Measurements from ENCODE around the gene IRF6. TPM values are rescaled to one million over a fixed set of nuclear protein-coding genes. Genes with fewer than 3 reads are reported as not detected.
A peak's percentile ranks its signal among the peaks of the same experiment; 100 is the strongest.

The IRF6 gene
- 22.8 TPM for total RNA-seq
- polyA plus RNA-seq: 39.9 TPM
- long read RNA-seq, donor 1: 0 reads
- long read RNA-seq, donor 2, full-length matches to known transcripts: 17 of 27 reads
- long read RNA-seq, donor 2, partial matches to known transcripts: 5 of 27 reads
- long read RNA-seq, donor 2, other reads (novel, unspliced or antisense): 5 of 27 reads
- long read RNA-seq, donor 3, full-length matches to known transcripts: 14 of 24 reads
- long read RNA-seq, donor 3, partial matches to known transcripts: 10 of 24 reads
- long read RNA-seq, donor 3, other reads (novel, unspliced or antisense): 0 of 24 reads
- long read RNA-seq, donor 4, full-length matches to known transcripts: 2 of 2 reads
- long read RNA-seq, donor 4, partial matches to known transcripts: 0 of 2 reads
- long read RNA-seq, donor 4, other reads (novel, unspliced or antisense): 0 of 2 reads
- long read RNA-seq, donor 5, full-length matches to known transcripts: 7 of 36 reads
- long read RNA-seq, donor 5, partial matches to known transcripts: 29 of 36 reads
- long read RNA-seq, donor 5, other reads (novel, unspliced or antisense): 0 of 36 reads
- long read RNA-seq, donor 6, full-length matches to known transcripts: 13 of 18 reads
- long read RNA-seq, donor 6, partial matches to known transcripts: 5 of 18 reads
- long read RNA-seq, donor 6, other reads (novel, unspliced or antisense): 0 of 18 reads
- long read RNA-seq, donor 7, full-length matches to known transcripts: 9 of 9 reads
- long read RNA-seq, donor 7, partial matches to known transcripts: 0 of 9 reads
- long read RNA-seq, donor 7, other reads (novel, unspliced or antisense): 0 of 9 reads
- long read RNA-seq, donor 8, full-length matches to known transcripts: 2 of 2 reads
- long read RNA-seq, donor 8, partial matches to known transcripts: 0 of 2 reads
- long read RNA-seq, donor 8, other reads (novel, unspliced or antisense): 0 of 2 reads
- long read RNA-seq, donor 9, full-length matches to known transcripts: 6 of 6 reads
- long read RNA-seq, donor 9, partial matches to known transcripts: 0 of 6 reads
- long read RNA-seq, donor 9, other reads (novel, unspliced or antisense): 0 of 6 reads
- long read RNA-seq, donor 10, full-length matches to known transcripts: 5 of 10 reads
- long read RNA-seq, donor 10, partial matches to known transcripts: 5 of 10 reads
- long read RNA-seq, donor 10, other reads (novel, unspliced or antisense): 0 of 10 reads

- WGBS: 8% methylated on average over 46 of the region's 46 CpGs
- H3K27ac ChIP-seq (ENCODE audit: low read depth in 1 of 2, low read length in 1 of 2): peak within 1 kb of the TSS; percentile 80 to 86
Measured at GRCh38 chr1:209805875-209806760, at the start of gene IRF6. Gene IRF6, minus strand, starts transcription at chr1:209806142. Its CDS starts 4,729 bp downstream, at chr1:209801413.

GRCh38 chr1:209855623-209856022 is 49.7 kb upstream of the IRF6 start:
- H3K36me3 ChIP-seq (ENCODE audit: control insufficient read depth in 2 of 2, insufficient read depth in 2 of 2, low read length in 1 of 2): peaks cover 8 to 20% of the 10 kb centered on the region in 2 donors
- H3K4me3 ChIP-seq (ENCODE audit: low read length in 2 of 2): no peak overlapping the region
- H3K27ac ChIP-seq (ENCODE audit: low read depth in 1 of 2, low read length in 1 of 2): no peak overlapping the region
- H3K9me3 ChIP-seq (ENCODE audit: control insufficient read depth in 2 of 2, insufficient read depth in 1 of 2, low read length in 1 of 2): no peaks in the 10 kb centered on the region
- no peaks in the 10 kb centered on the region for H3K27me3 ChIP-seq (ENCODE audit: control insufficient read depth in 2 of 2, insufficient read depth in 1 of 2, low read length in 1 of 2)
- H3K4me1 ChIP-seq (ENCODE audit: control insufficient read depth in 2 of 2, insufficient read depth in 2 of 2, low read length in 2 of 2): no peaks in the 10 kb centered on the region
- DNase-seq (ENCODE audit: low read depth in 6 of 9, low spot score in 9 of 9): no peak
- 96% methylated on average over 5 of the region's 5 CpGs for WGBS

More at GRCh38 chr1:209805875-209806760, at the start of gene IRF6:
- H3K9me3 ChIP-seq (ENCODE audit: control insufficient read depth in 2 of 2, insufficient read depth in 1 of 2, low read length in 1 of 2): peaks cover 0 to 2% of the 10 kb centered on the region in 2 donors
- no peaks in the 10 kb centered on the region for H3K36me3 ChIP-seq (ENCODE audit: control insufficient read depth in 2 of 2, insufficient read depth in 2 of 2, low read length in 1 of 2)
- H3K4me3 ChIP-seq (ENCODE audit: low read length in 2 of 2): peak within 1 kb of the TSS; percentile 40 to 46
- peaks cover 7 to 14% of the 10 kb centered on the region in 2 donors for H3K4me1 ChIP-seq (ENCODE audit: control insufficient read depth in 2 of 2, insufficient read depth in 2 of 2, low read length in 2 of 2)
- H3K27me3 ChIP-seq (ENCODE audit: control insufficient read depth in 2 of 2, insufficient read depth in 1 of 2, low read length in 1 of 2): peaks cover 0 to 40% of the 10 kb centered on the region in 2 donors
- DNase-seq (ENCODE audit: low read depth in 6 of 9, low spot score in 9 of 9): peak in 6 of 9 donors; percentile 15 to 63 (median 42)

- no peak overlapping the region for H3K4me3 ChIP-seq (ENCODE audit: low read length in 2 of 2)
- DNase-seq (ENCODE audit: low read depth in 6 of 9, low spot score in 9 of 9): no peak
- no peaks in the 10 kb centered on the region for H3K4me1 ChIP-seq (ENCODE audit: control insufficient read depth in 2 of 2, insufficient read depth in 2 of 2, low read length in 2 of 2)
- no peaks in the 10 kb centered on the region for H3K27me3 ChIP-seq (ENCODE audit: control insufficient read depth in 2 of 2, insufficient read depth in 1 of 2, low read length in 1 of 2)
- H3K36me3 ChIP-seq (ENCODE audit: control insufficient read depth in 2 of 2, insufficient read depth in 2 of 2, low read length in 1 of 2): peaks cover 8 to 26% of the 10 kb centered on the region in 2 donors
- H3K9me3 ChIP-seq (ENCODE audit: control insufficient read depth in 2 of 2, insufficient read depth in 1 of 2, low read length in 1 of 2): no peaks in the 10 kb centered on the region
- WGBS: 72% methylated on average over 8 of the region's 8 CpGs
- H3K27ac ChIP-seq (ENCODE audit: low read depth in 1 of 2, low read length in 1 of 2): no peak overlapping the region
Measured at GRCh38 chr1:209855006-209855405, 49.1 kb upstream of the IRF6 start.

- H3K4me3 ChIP-seq (ENCODE audit: low read length in 2 of 2): no peak overlapping the region
Measured at GRCh38 chr1:209854196-209854595, 48.3 kb upstream of the IRF6 start.

DNA sequence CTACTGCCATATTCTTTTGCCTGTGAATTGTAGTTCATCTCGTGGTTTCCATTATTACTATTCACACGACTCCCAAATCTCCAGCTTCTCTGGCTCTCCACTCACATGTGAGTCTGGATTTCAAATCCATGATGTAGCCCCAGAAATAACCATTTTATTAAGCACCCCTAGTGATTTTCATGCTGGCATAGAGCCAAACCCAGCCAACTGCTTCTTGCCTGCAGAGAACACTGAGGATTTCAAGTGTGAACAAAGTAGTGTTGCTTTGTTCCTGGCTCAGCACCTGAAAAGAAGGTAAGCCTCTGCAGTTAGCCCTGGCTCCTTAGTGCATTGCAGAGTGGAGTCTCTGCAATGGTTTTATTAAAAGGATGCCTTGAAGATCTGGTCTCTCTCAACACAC is 47.7 kb upstream of the IRF6 start:
- WGBS: 98% methylated on average over 2 of the region's 2 CpGs
- Histone ChIP-seq H3K4me3 (ENCODE audit: low read length in 2 of 2) (no peak overlapping the region), H3K27me3 (ENCODE audit: control insufficient read depth in 2 of 2, insufficient read depth in 1 of 2, low read length in 1 of 2) (no peaks in the 10 kb centered on the region), H3K4me1 (ENCODE audit: control insufficient read depth in 2 of 2, insufficient read depth in 2 of 2, low read length in 2 of 2) (no peaks in the 10 kb centered on the region), H3K9me3 (ENCODE audit: control insufficient read depth in 2 of 2, insufficient read depth in 1 of 2, low read length in 1 of 2) (no peaks in the 10 kb centered on the region), H3K36me3 (ENCODE audit: control insufficient read depth in 2 of 2, insufficient read depth in 2 of 2, low read length in 1 of 2) (peaks cover 20 to 35% of the 10 kb centered on the region in 2 donors), H3K27ac (ENCODE audit: low read depth in 1 of 2, low read length in 1 of 2) (no peak overlapping the region)
- no peak for DNase-seq (ENCODE audit: low read depth in 6 of 9, low spot score in 9 of 9)

More at GRCh38 chr1:209854196-209854595, 48.3 kb upstream of the IRF6 start:
- Histone ChIP-seq H3K36me3 (ENCODE audit: control insufficient read depth in 2 of 2, insufficient read depth in 2 of 2, low read length in 1 of 2) (peaks cover 15 to 33% of the 10 kb centered on the region in 2 donors), H3K9me3 (ENCODE audit: control insufficient read depth in 2 of 2, insufficient read depth in 1 of 2, low read length in 1 of 2) (no peaks in the 10 kb centered on the region), H3K27ac (ENCODE audit: low read depth in 1 of 2, low read length in 1 of 2) (no peak overlapping the region), H3K27me3 (ENCODE audit: control insufficient read depth in 2 of 2, insufficient read depth in 1 of 2, low read length in 1 of 2) (no peaks in the 10 kb centered on the region), H3K4me1 (ENCODE audit: control insufficient read depth in 2 of 2, insufficient read depth in 2 of 2, low read length in 2 of 2) (no peaks in the 10 kb centered on the region)
- WGBS: 77% methylated on average over 3 of the region's 3 CpGs
- no peak for DNase-seq (ENCODE audit: low read depth in 6 of 9, low spot score in 9 of 9)

GRCh38 chr1:209850342-209850979 is 44.5 kb upstream of the IRF6 start:
- Histone ChIP-seq H3K27me3 (ENCODE audit: control insufficient read depth in 2 of 2, insufficient read depth in 1 of 2, low read length in 1 of 2) (no peaks in the 10 kb centered on the region), H3K4me1 (ENCODE audit: control insufficient read depth in 2 of 2, insufficient read depth in 2 of 2, low read length in 2 of 2) (no peaks in the 10 kb centered on the region), H3K27ac (ENCODE audit: low read depth in 1 of 2, low read length in 1 of 2) (no peak overlapping the region), H3K9me3 (ENCODE audit: control insufficient read depth in 2 of 2, insufficient read depth in 1 of 2, low read length in 1 of 2) (no peaks in the 10 kb centered on the region), H3K36me3 (ENCODE audit: control insufficient read depth in 2 of 2, insufficient read depth in 2 of 2, low read length in 1 of 2) (peaks cover 28 to 46% of the 10 kb centered on the region in 2 donors), H3K4me3 (ENCODE audit: low read length in 2 of 2) (no peak overlapping the region)
- WGBS: 87% methylated on average over 6 of the region's 6 CpGs
- peak in 2 of 9 donors; percentile 12 to 19 for DNase-seq (ENCODE audit: low read depth in 6 of 9, low spot score in 9 of 9)

GRCh38 chr1:209849388-209849787 is 43.4 kb upstream of the IRF6 start:
- WGBS: 97% methylated on average over 5 of the region's 5 CpGs
- no peaks in the 10 kb centered on the region for H3K4me1 ChIP-seq (ENCODE audit: control insufficient read depth in 2 of 2, insufficient read depth in 2 of 2, low read length in 2 of 2)
- H3K27ac ChIP-seq (ENCODE audit: low read depth in 1 of 2, low read length in 1 of 2): no peak overlapping the region
- H3K9me3 ChIP-seq (ENCODE audit: control insufficient read depth in 2 of 2, insufficient read depth in 1 of 2, low read length in 1 of 2): no peaks in the 10 kb centered on the region
- peaks cover 36 to 54% of the 10 kb centered on the region in 2 donors for H3K36me3 ChIP-seq (ENCODE audit: control insufficient read depth in 2 of 2, insufficient read depth in 2 of 2, low read length in 1 of 2)
- no peaks in the 10 kb centered on the region for H3K27me3 ChIP-seq (ENCODE audit: control insufficient read depth in 2 of 2, insufficient read depth in 1 of 2, low read length in 1 of 2)
- no peak for DNase-seq (ENCODE audit: low read depth in 6 of 9, low spot score in 9 of 9)
- H3K4me3 ChIP-seq (ENCODE audit: low read length in 2 of 2): no peak overlapping the region

- 100% methylated on average over 1 of the region's 1 CpG for WGBS
- no peaks in the 10 kb centered on the region for H3K9me3 ChIP-seq (ENCODE audit: control insufficient read depth in 2 of 2, insufficient read depth in 1 of 2, low read length in 1 of 2)
- H3K4me3 ChIP-seq (ENCODE audit: low read length in 2 of 2): no peak overlapping the region
- peaks cover 38 to 64% of the 10 kb centered on the region in 2 donors for H3K36me3 ChIP-seq (ENCODE audit: control insufficient read depth in 2 of 2, insufficient read depth in 2 of 2, low read length in 1 of 2)
- H3K27me3 ChIP-seq (ENCODE audit: control insufficient read depth in 2 of 2, insufficient read depth in 1 of 2, low read length in 1 of 2): no peaks in the 10 kb centered on the region
- DNase-seq (ENCODE audit: low read depth in 6 of 9, low spot score in 9 of 9): no peak
- no peaks in the 10 kb centered on the region for H3K4me1 ChIP-seq (ENCODE audit: control insufficient read depth in 2 of 2, insufficient read depth in 2 of 2, low read length in 2 of 2)
- no peak overlapping the region for H3K27ac ChIP-seq (ENCODE audit: low read depth in 1 of 2, low read length in 1 of 2)
Measured at GRCh38 chr1:209845408-209845725, 39.4 kb upstream of the IRF6 start.

All from thymus (tissue), 14 donors.